NCI-H82 treated with DMSO at 0.1 percent for 48 hours (cell line): Measurements from ENCODE around the gene GPR132.

Experiments
- DNase-seq: peaks from one replicate; lab custom pipeline; 2025; ENCODE audit not compliant: unreplicated experiment; lab: John Stamatoyannopoulos, UW

GPR132 gene

GRCh38 chr14:105005929-105006830 is 59.0 kb downstream of the GPR132 start:
- DNase-seq: no peak

GRCh38 chr14:105005329-105005928 is 59.8 kb downstream of the GPR132 start:
- DNase-seq: no peak
